ENCODE measurements around the gene HLA-DQB1.
A peak's percentile ranks its signal among the peaks of the same experiment; 100 is the strongest.

DNA sequence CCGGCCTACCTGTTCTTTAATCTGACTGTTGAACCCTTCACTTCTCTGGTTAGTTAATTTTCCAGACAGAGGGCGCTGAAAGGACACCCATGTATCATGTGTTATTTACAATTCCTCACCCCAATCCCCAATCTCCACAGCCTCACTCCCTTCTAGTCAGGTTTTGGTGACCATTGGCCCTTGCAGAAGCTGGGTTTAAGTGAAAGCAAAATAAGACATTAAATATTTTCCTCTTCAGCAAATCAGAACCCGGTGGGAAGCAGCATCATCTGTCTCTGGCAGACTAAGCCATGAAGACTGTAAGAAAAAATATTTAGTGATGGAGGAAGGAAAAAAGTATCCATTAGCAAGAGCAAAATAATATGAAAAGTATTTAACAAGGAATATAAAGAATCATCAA, 38.6 kb downstream of the HLA-DQB1 start:
- TF ChIP-seq, protein P1, sequence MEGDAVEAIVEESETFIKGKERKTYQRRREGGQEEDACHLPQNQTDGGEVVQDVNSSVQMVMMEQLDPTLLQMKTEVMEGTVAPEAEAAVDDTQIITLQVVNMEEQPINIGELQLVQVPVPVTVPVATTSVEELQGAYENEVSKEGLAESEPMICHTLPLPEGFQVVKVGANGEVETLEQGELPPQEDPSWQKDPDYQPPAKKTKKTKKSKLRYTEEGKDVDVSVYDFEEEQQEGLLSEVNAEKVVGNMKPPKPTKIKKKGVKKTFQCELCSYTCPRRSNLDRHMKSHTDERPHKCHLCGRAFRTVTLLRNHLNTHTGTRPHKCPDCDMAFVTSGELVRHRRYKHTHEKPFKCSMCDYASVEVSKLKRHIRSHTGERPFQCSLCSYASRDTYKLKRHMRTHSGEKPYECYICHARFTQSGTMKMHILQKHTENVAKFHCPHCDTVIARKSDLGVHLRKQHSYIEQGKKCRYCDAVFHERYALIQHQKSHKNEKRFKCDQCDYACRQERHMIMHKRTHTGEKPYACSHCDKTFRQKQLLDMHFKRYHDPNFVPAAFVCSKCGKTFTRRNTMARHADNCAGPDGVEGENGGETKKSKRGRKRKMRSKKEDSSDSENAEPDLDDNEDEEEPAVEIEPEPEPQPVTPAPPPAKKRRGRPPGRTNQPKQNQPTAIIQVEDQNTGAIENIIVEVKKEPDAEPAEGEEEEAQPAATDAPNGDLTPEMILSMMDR (IDR thresholded peaks at IDR 0.05) = no peak
- TF ChIP-seq POLR2AphosphoS5 (IDR thresholded peaks at IDR 0.05) = peak in 1 of 2 donors; percentile 25
- TF ChIP-seq POLR2A (IDR thresholded peaks at IDR 0.05; ENCODE audit: low read depth) = no peak

All from esophagus muscularis mucosa (tissue), 3 donors.